Endodermal cell (in vitro differentiated cells): ENCODE data around the gene HES1. TPM values are rescaled to one million over a fixed set of nuclear protein-coding genes. Genes with fewer than 3 reads are reported as not detected.

Experiments
- DNase-seq: peaks from one replicate; pipeline ENCODE4 v3.0.0-alpha.2; 2017
- H3K27ac ChIP-seq: 2 replicates; pipeline ENCODE4 v1.5.1; 2013; ENCODE audit warnings: mild to moderate bottlenecking, low read depth, low read length, moderate library complexity
- H3K27me3 ChIP-seq: 2 replicates; pipeline ENCODE4 v1.6.1; 2013; ENCODE audit warnings: mild to moderate bottlenecking, low read length, moderate library complexity; ENCODE audit not compliant: insufficient read depth, control insufficient read depth, poor library complexity, severe bottlenecking
- H3K36me3 ChIP-seq: 2 replicates; pipeline ENCODE4 v1.7.0; 2013; ENCODE audit warnings: mild to moderate bottlenecking, low read length, moderate library complexity; ENCODE audit not compliant: control insufficient read depth, insufficient read depth
- H3K4me1 ChIP-seq: one replicate; pipeline ENCODE4 v1.7.0; 2013; ENCODE audit warnings: low read length; ENCODE audit not compliant: control insufficient read depth, insufficient read depth
- H3K4me3 ChIP-seq: 2 replicates; pipeline ENCODE4 v1.5.1; 2013; ENCODE audit warnings: mild to moderate bottlenecking, low read length, moderate library complexity
- H3K9ac ChIP-seq: 2 replicates; pipeline ENCODE4 v1.6.1; 2013; ENCODE audit warnings: mild to moderate bottlenecking, low read length, moderate library complexity; ENCODE audit not compliant: poor library complexity, severe bottlenecking; ENCODE audit errors: extremely low read depth
- H3K9me3 ChIP-seq: 2 replicates; pipeline ENCODE4 v1.6.1; 2013; ENCODE audit warnings: mild to moderate bottlenecking, low read length, moderate library complexity; ENCODE audit not compliant: control insufficient read depth
- H3K27ac Mint-ChIP-seq: 2 replicates; pipeline ENCODE4 v1.8.0; 2020; ENCODE audit warnings: mixed read lengths
- H3K27me3 Mint-ChIP-seq: 2 replicates; pipeline ENCODE4 v1.8.0; 2021; ENCODE audit warnings: mild to moderate bottlenecking, mixed read lengths; ENCODE audit not compliant: insufficient read depth
- H3K36me3 Mint-ChIP-seq: 2 replicates; pipeline ENCODE4 v1.8.0; 2020; ENCODE audit warnings: low read depth, mixed read lengths
- H3K4me1 Mint-ChIP-seq: 2 replicates; pipeline ENCODE4 v1.8.0; 2020; ENCODE audit warnings: mixed read lengths
- H3K4me3 Mint-ChIP-seq: 2 replicates; pipeline ENCODE4 v1.8.0; 2020; ENCODE audit warnings: mild to moderate bottlenecking, moderate library complexity, mixed read lengths
- H3K9me3 Mint-ChIP-seq: 2 replicates; pipeline ENCODE4 v1.8.0; 2020; ENCODE audit warnings: mild to moderate bottlenecking, mixed read lengths
- CTCF ChIP-seq: fragments of 200-600 bp; sonication (generic); conservative IDR thresholded peaks from 2 replicates; pipeline ENCODE4 v1.5.0; 2021; ENCODE audit warnings: antibody characterized with exemption, mild to moderate bottlenecking
- WGBS, 2 experiments: methylation state at CpG; one replicate each; pipeline versions ENCODE4 v1.1.5 to v1.1.7; 2013; ENCODE audit warnings: missing lambda C conversion rate in 2 of 2, mixed read lengths in 1 of 2; ENCODE audit not compliant: insufficient coverage in 1 of 2, insufficient read length in 1 of 2; 5-methylcytosine and 5-hydroxymethylcytosine counted together
- total RNA-seq, 2 donors: library from RNA; stranded (reverse); fragmentation: NEBNext Ultra II Directional in 1 of 2; extraction: Animal tissue kit (Norgen Biotek cat#: 25700) in 1 of 2; gene quantifications; 2 replicates in 1 of 2; 3 replicates in 1 of 2; pipeline ENCODE4 v1.2.1, GENCODE V29; 2021

HES1 gene
- total RNA-seq, 2 donors from 2014 or later = 2.1 to 17.5 TPM

DNA sequence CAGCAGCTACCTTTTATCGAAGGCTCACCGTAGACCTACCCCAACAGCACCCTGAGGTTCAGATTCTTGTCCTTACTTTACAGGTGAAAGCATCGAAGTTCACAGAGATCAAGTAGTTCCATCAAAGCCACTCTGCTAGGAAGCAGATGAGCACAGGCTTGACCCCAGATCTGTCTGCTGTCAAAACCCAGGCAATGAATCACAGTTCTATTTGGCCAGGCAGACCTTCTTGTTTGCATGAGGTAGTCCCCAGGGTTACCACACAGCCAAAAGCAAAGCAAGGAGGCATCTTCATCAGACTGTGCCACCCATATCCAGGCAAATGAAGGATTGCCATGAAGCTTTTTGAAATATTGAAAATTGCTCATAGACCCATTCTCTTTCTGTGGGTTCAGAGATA lies 33.0 kb downstream of the HES1 start:
- WGBS, 2 experiments = 97 to 100% methylated on average over 3 of the region's 3 CpGs
- TF ChIP-seq CTCF = no peak
- Histone ChIP-seq H3K9ac (no peak overlapping the region), H3K4me3 (no peak overlapping the region), H3K27me3 (no peaks in the 10 kb centered on the region), H3K9me3 (no peaks in the 10 kb centered on the region), H3K4me1 (peaks cover 5% of the 10 kb centered on the region), H3K36me3 (no peaks in the 10 kb centered on the region), H3K27ac (no peak overlapping the region)
- H3K36me3 Mint-ChIP-seq = no peaks in the 10 kb centered on the region
- peaks cover 7% of the 10 kb centered on the region for H3K9me3 Mint-ChIP-seq
- no peak for DNase-seq
- H3K27ac Mint-ChIP-seq = no peak overlapping the region
- H3K4me1 Mint-ChIP-seq = peaks cover 51% of the 10 kb centered on the region
- no peaks in the 10 kb centered on the region for H3K27me3 Mint-ChIP-seq
- no peak overlapping the region for H3K4me3 Mint-ChIP-seq

DNA sequence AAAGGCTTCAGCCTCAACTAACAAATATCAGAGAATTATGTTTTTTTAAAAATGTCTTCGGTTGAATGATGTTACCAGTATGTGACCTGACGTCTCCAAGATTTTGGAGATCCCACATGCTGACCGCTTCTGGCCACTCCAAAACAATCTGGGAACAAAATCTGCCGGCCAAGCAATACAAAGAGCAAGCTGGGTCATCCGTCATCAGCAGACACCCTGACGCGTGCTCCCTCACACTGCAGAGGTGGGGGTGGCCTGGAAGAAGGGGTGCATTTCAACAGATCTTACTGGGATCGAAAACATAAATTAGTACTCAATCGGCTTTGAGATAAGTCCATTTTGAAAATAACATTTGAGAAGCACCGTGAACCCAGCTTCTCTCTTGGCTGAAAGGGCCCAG lies 33.6 kb downstream of the HES1 start:
- H3K9me3 ChIP-seq = no peaks in the 10 kb centered on the region
- WGBS, 2 experiments = 88 to 93% methylated on average over 7 to 10 of the region's 10 CpGs
- H3K36me3 Mint-ChIP-seq = no peaks in the 10 kb centered on the region
- no peak overlapping the region for H3K9ac ChIP-seq
- TF ChIP-seq CTCF = no peak
- no peaks in the 10 kb centered on the region for H3K36me3 ChIP-seq
- no peak overlapping the region for H3K27ac ChIP-seq
- peaks cover 7% of the 10 kb centered on the region for H3K9me3 Mint-ChIP-seq
- H3K27me3 Mint-ChIP-seq = no peaks in the 10 kb centered on the region
- H3K27ac Mint-ChIP-seq = no peak overlapping the region
- no peak for DNase-seq
- H3K4me1 ChIP-seq = peaks cover 5% of the 10 kb centered on the region
- H3K4me3 Mint-ChIP-seq = no peak overlapping the region
- peaks cover 51% of the 10 kb centered on the region for H3K4me1 Mint-ChIP-seq
- H3K4me3 ChIP-seq = no peak overlapping the region
- H3K27me3 ChIP-seq = no peaks in the 10 kb centered on the region

DNA sequence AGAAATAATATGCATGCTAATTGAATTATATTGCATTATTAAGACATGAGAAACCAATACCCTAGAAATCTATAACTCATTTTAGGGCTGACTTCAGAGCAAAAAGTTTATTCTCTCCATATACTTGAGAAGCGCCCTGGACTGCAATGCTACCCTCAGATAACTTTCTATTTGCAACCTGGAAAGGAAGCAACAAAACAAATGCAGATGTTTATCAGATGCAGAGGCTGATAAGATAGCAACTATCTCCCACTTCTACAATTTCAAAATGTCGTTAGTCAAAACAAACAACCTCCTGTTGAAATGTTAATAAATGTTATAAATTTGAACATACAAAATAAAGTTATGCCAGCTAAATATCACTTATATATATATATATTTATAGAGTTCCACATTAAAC lies 34.8 kb downstream of the HES1 start:
- Histone ChIP-seq H3K27me3 (no peaks in the 10 kb centered on the region), H3K4me1 (peaks cover 5% of the 10 kb centered on the region), H3K27ac (no peak overlapping the region), H3K4me3 (no peak overlapping the region), H3K36me3 (no peaks in the 10 kb centered on the region), H3K9ac (no peak overlapping the region), H3K9me3 (no peaks in the 10 kb centered on the region)
- Mint-ChIP-seq H3K4me1 (peaks cover 49% of the 10 kb centered on the region), H3K27ac (no peak overlapping the region), H3K27me3 (peaks cover 3% of the 10 kb centered on the region), H3K4me3 (no peak overlapping the region), H3K9me3 (peaks cover 7% of the 10 kb centered on the region), H3K36me3 (no peaks in the 10 kb centered on the region)
- DNase-seq = no peak
- TF ChIP-seq CTCF = no peak
- 0% methylated on average over 1 of the region's 2 CpGs for WGBS, 2 experiments
